Caco-2 (cell line): ENCODE results near the gene GNAO1. TPM values are rescaled to one million over a fixed set of nuclear protein-coding genes. Genes with fewer than 3 reads are reported as not detected.

Experiments used
- BruUV-seq: library from RNA; stranded (reverse); fragments of 400-500 nt; replicated peaks from 2 replicates; lab custom pipeline; 2021; lab: Mats Ljungman, UMichigan
- CTCF ChIA-PET: fragments of 300-600 bp; sonication (Branson Sonifier 250); formaldehyde crosslinking; loops from one replicate; lab custom pipeline; 2022; ENCODE audit warnings: antibody characterized with exemption; lab: Charles Lee
- POLR2A ChIA-PET: fragments of 300-600 bp; sonication (Branson Sonifier 250); formaldehyde crosslinking; loops from one replicate; lab custom pipeline; 2022; ENCODE audit warnings: antibody characterized with exemption; lab: Charles Lee
- DNase-seq, 2 experiments: peaks; one replicate each; pipeline versions ENCODE4 v3.0.0 to v3.0.0-alpha.2; 2020 to 2022
- H3K27me3 ChIP-seq: replicated peaks from 2 replicates; pipeline ENCODE4 v1.6.0; 2011; ENCODE audit warnings: low read length; ENCODE audit not compliant: control insufficient read depth, insufficient read depth
- H3K36me3 ChIP-seq: 2 replicates; pipeline ENCODE4 v1.5.1; 2011; ENCODE audit warnings: low read length; ENCODE audit not compliant: control insufficient read depth, insufficient read depth
- H3K4me1 ChIP-seq: fragments of 250-450 bp; sonication (Bioruptor Pico); 2 replicates; pipeline ENCODE4 v1.5.1; 2020; ENCODE audit warnings: mild to moderate bottlenecking
- H3K4me3 ChIP-seq: 2 replicates; pipeline ENCODE4 v1.5.1; 2011; ENCODE audit warnings: low read depth, mild to moderate bottlenecking, control low read depth, low read length
- H3K9me3 ChIP-seq: fragments of 250-450 bp; sonication (Bioruptor Pico); 2 replicates; pipeline ENCODE4 v1.5.1; 2020; ENCODE audit warnings: mild to moderate bottlenecking, moderate library complexity
- H3K27ac Mint-ChIP-seq: one replicate; pipeline ENCODE4 v1.8.0; 2022; ENCODE audit warnings: mixed read lengths; ENCODE audit not compliant: unreplicated experiment
- H3K27me3 Mint-ChIP-seq: one replicate; pipeline ENCODE4 v1.8.0; 2022; ENCODE audit warnings: mixed read lengths; ENCODE audit not compliant: insufficient read depth, unreplicated experiment
- H3K36me3 Mint-ChIP-seq: one replicate; pipeline ENCODE4 v1.8.0; 2022; ENCODE audit warnings: mild to moderate bottlenecking, mixed read lengths; ENCODE audit not compliant: insufficient read depth, unreplicated experiment
- H3K4me1 Mint-ChIP-seq: one replicate; pipeline ENCODE4 v1.8.0; 2022; ENCODE audit warnings: low read depth, mixed read lengths; ENCODE audit not compliant: unreplicated experiment
- H3K4me3 Mint-ChIP-seq: one replicate; pipeline ENCODE4 v1.8.0; 2022; ENCODE audit warnings: mild to moderate bottlenecking, moderate library complexity, mixed read lengths; ENCODE audit not compliant: unreplicated experiment
- H3K9me3 Mint-ChIP-seq: one replicate; pipeline ENCODE4 v1.8.0; 2022; ENCODE audit warnings: mixed read lengths; ENCODE audit not compliant: unreplicated experiment
- CTCF ChIP-seq, 2 experiments: fragments of 200-600 bp in 1 of 2; IDR thresholded peaks; 1 replicate in 1 of 2; 2 replicates in 1 of 2; pipeline versions ENCODE4 v1.5.1 to v1.8.0; 2011 to 2022; ENCODE audit warnings: antibody characterized with exemption in 1 of 2, control low read depth in 1 of 2, inconsistent platforms in 1 of 2, low read depth in 1 of 2, low read length in 1 of 2, mild to moderate bottlenecking in 1 of 2, moderate library complexity in 1 of 2; ENCODE audit not compliant: insufficient read depth in 1 of 2, severe bottlenecking in 1 of 2, unreplicated experiment in 1 of 2
- intact Hi-C: fragments of 100-400 bp; cut with micrococcal nuclease; formaldehyde crosslinking; loops from one replicate; pipeline ENCODE4 v1.10.0; 2022; ENCODE audit not compliant: unreplicated experiment
- microRNA-seq: library from miRNA; unstranded; fragments of <30 nt; microRNA quantifications from one replicate; pipeline ENCODE4 v1.2.0, GENCODE V29; 2022
- total RNA-seq: library from RNA; stranded (reverse); gene quantifications from 2 replicates; pipeline ENCODE4 v1.2.3, GENCODE V29; 2022

Gene GNAO1
- total RNA-seq, 1 experiment from 2014 or later, result 3.2 TPM

- H3K4me3 Mint-ChIP-seq, result no peak overlapping the region
- Histone ChIP-seq H3K36me3 (no peaks in the 10 kb centered on the region; the same call in 1 of the 2 replicates), H3K9me3 (no peaks in the 10 kb centered on the region), H3K4me3 (no peak overlapping the region), H3K27me3 (no peaks in the 10 kb centered on the region), H3K4me1 (no peaks in the 10 kb centered on the region)
- no peaks in the 10 kb centered on the region for H3K9me3 Mint-ChIP-seq
- intact Hi-C loops, result no loop called here
- peak; percentile 39 to 48 for TF ChIP-seq CTCF (IDR thresholded peaks at IDR 0.05; ENCODE audit: insufficient read depth in 1 of 2, low read depth in 1 of 2, low read length in 1 of 2, severe bottlenecking in 1 of 2, unreplicated experiment in 1 of 2)
- DNase-seq, result peak; percentile 56 to 62
- H3K4me1 Mint-ChIP-seq, result no peaks in the 10 kb centered on the region
- ChIA-PET CTCF (interaction anchor here (0.6 to 1.1 kb wide), 5 partner anchors 22 to 301 kb away, joined by 3 to 6 read pairs (median 4); no protein-coding TSS in a partner anchor), POLR2A (no interaction called here)
- no peak overlapping the region for H3K27ac Mint-ChIP-seq
- peaks cover 49% of the 10 kb centered on the region for H3K36me3 Mint-ChIP-seq
- no TSS peak for BruUV-seq
- no peaks in the 10 kb centered on the region for H3K27me3 Mint-ChIP-seq
Measured at GRCh38 chr16:56401482-56401881, 210.2 kb downstream of the GNAO1 start.

DNA sequence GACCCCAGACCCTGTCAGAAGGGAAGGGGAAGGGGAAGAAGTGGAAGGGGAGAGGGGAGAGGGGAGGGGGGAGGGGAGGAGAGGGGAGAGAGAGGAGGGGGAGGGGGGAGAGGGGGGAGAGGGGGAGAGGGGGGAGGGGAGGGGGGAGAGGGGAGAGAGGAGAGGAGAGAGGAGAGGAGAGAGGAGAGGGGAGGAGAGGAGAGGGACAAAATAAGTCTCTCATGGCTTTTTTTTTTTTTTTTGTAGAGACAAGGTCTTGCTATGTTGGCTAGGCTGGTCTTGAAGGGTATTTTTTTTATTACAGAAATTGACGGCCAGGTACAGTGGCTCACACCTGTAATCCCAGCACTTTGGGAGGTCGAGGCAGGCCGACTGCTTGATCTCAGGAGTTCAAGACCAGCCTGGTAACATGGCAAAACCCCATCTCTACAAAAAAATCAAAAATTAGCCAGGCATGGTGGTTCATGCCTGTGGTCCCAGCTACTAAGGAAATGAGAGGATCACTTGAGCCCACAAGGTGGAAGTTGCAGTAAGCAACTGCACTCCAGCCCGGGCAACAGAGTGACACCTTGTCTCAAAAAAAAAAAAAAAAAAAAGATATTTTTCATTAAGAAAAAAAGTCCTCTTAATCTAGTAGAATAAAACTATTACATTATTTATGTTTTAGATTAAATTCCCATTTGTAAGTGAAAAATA, 214.8 kb downstream of the GNAO1 start:
- H3K9me3 Mint-ChIP-seq, result no peaks in the 10 kb centered on the region
- H3K36me3 ChIP-seq, result 0 out of 2 replicates have a peak, but pooled peaks cover 3% of the 10 kb centered on the region
- intact Hi-C loops, result no loop called here
- H3K9me3 ChIP-seq, result no peaks in the 10 kb centered on the region
- H3K27me3 ChIP-seq, result no peaks in the 10 kb centered on the region
- H3K27ac Mint-ChIP-seq, result no peak overlapping the region
- CTCF ChIA-PET, result no interaction called here
- no peak overlapping the region for H3K4me3 Mint-ChIP-seq
- H3K4me3 ChIP-seq, result no peak overlapping the region
- H3K4me1 Mint-ChIP-seq, result peaks cover 7% of the 10 kb centered on the region
- peaks cover 57% of the 10 kb centered on the region for H3K36me3 Mint-ChIP-seq
- POLR2A ChIA-PET, result no interaction called here
- DNase-seq, result no peak
- BruUV-seq, result no TSS peak
- no peaks in the 10 kb centered on the region for H3K27me3 Mint-ChIP-seq
- no peaks in the 10 kb centered on the region for H3K4me1 ChIP-seq
- TF ChIP-seq CTCF (IDR thresholded peaks at IDR 0.05; ENCODE audit: insufficient read depth in 1 of 2, low read depth in 1 of 2, low read length in 1 of 2, severe bottlenecking in 1 of 2, unreplicated experiment in 1 of 2), result no peak

Small RNA genes lying within 50 kb of the gene (microRNA-seq; reads per million reads assigned to microRNA genes)
- gene MIR3935, result not detected

Other genes starting within 250 kb of the GNAO1 start
- 101 and 106 TPM in 2 replicates for gene AMFR, start 234.1 kb downstream of the GNAO1 start, total RNA-seq